ENCODE results near the gene BACH2. TPM values are rescaled to one million over a fixed set of nuclear protein-coding genes. Genes with fewer than 3 reads are reported as not detected.
"Not testable (repeated sequence)": the region's sequence is repeated elsewhere in the genome, so short reads cannot be mapped to it uniquely, and the experiment has no call there.

BACH2 gene
- total RNA-seq, 2 experiments from 2014 or later, result 60.7 to 66.9 TPM

DNA sequence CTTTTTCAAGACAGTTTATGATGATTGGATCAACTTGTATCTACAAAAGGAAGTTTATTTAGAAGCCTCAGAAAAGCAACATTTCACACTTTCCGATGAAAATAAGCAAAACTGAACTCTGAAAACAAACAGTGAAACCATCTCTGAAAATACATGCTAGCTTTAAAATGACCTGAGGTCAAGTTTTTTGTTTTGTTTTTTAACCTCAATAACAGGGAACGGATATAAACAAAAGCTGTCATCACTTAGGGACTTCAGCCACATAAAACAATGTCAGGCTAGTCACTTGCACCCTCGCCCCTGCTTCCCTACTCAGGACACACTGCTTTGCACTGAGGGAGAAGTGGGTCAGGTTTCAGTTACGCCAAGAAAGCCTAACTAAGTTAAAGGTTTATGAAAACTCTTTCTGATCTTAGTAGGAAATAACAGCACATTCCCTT, 11.6 kb downstream of the BACH2 start:
- ATAC-seq, result peak; percentile 31
- Mint-ChIP-seq H3K9me3 (peaks cover 9% of the 10 kb centered on the region), H3K36me3 (ENCODE audit: low read depth) (peaks cover 45% of the 10 kb centered on the region), H3K4me1 (ENCODE audit: low read depth) (peaks cover 84% of the 10 kb centered on the region), H3K27ac (peak overlapping the region; percentile 94), H3K27me3 (no peaks in the 10 kb centered on the region), H3K4me3 (peak overlapping the region; percentile 64)
- DNase-seq, result peak; percentile 49
- CTCF ChIA-PET, result interaction anchor here (0.8 to 14.0 kb wide), 25 partner anchors 8 to 345 kb away, joined by 3 to 231 read pairs (median 5); no protein-coding TSS in a partner anchor
- POLR2A ChIA-PET, result interaction anchor here (0.7 to 8.0 kb wide), 33 partner anchors 8 to 333 kb away, joined by 3 to 65 read pairs (median 5); partner anchors contain the start of gene BACH2
- intact Hi-C loops (cut with micrococcal nuclease), result loop anchor here (2.0 to 10.0 kb wide), 3 partner anchors 28 to 300 kb away; partner anchors contain the start of gene MAP3K7
- TF ChIP-seq, protein P1, sequence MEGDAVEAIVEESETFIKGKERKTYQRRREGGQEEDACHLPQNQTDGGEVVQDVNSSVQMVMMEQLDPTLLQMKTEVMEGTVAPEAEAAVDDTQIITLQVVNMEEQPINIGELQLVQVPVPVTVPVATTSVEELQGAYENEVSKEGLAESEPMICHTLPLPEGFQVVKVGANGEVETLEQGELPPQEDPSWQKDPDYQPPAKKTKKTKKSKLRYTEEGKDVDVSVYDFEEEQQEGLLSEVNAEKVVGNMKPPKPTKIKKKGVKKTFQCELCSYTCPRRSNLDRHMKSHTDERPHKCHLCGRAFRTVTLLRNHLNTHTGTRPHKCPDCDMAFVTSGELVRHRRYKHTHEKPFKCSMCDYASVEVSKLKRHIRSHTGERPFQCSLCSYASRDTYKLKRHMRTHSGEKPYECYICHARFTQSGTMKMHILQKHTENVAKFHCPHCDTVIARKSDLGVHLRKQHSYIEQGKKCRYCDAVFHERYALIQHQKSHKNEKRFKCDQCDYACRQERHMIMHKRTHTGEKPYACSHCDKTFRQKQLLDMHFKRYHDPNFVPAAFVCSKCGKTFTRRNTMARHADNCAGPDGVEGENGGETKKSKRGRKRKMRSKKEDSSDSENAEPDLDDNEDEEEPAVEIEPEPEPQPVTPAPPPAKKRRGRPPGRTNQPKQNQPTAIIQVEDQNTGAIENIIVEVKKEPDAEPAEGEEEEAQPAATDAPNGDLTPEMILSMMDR (IDR thresholded peaks at IDR 0.05), result no peak

DNA sequence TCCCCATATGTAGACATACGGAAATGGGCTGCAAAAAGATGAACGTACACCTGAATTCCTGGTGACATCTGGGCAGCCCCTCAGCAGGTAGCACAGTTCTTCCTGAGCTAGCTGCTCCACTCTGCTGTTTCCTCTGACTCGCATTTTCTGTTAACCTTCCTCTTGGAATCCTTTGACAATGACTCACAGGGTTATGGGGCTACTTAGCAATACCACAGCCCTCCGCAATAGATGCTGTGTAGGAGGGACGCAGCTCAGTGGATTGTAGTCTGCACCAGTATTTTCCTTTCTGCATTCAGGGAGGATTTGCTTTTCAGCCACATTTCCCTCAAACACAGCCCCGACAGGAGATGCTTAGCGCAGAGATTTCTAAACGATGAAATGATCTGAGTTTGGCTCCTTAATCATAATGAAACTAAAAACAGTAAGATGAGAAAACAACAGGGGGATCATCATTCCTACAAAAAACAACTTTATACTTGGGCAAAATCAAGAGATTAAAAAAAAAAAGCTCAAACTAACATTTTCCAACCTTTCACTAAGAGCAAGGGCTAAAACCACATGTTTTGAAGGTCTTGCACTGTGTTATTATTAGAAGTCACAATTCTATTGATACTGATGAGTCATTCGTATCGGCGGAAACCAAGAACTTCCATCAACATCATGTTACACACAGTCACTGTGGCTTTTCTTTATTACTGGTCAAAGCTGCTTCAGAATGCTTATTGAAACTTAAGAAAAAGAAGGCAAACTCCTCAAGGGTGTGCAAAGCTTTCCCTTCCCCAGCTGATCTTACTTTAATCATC, 12.2 kb downstream of the BACH2 start:
- DNase-seq, result peak; percentile 82
- Mint-ChIP-seq H3K4me3 (peak overlapping the region; percentile 64), H3K9me3 (peaks cover 9% of the 10 kb centered on the region), H3K4me1 (ENCODE audit: low read depth) (peaks cover 85% of the 10 kb centered on the region), H3K36me3 (ENCODE audit: low read depth) (peaks cover 39% of the 10 kb centered on the region), H3K27ac (peak overlapping the region; percentile 94), H3K27me3 (no peaks in the 10 kb centered on the region)
- peak; percentile 63 for ATAC-seq
- ChIA-PET POLR2A (interaction anchor here (0.7 to 8.0 kb wide), 37 partner anchors 9 to 332 kb away, joined by 3 to 65 read pairs (median 4); partner anchors contain the start of gene BACH2), CTCF (interaction anchor here (0.8 to 14.0 kb wide), 23 partner anchors 9 to 344 kb away, joined by 3 to 231 read pairs (median 5); no protein-coding TSS in a partner anchor)
- TF ChIP-seq, protein P1 (IDR thresholded peaks at IDR 0.05), result no peak
- intact Hi-C loops (cut with micrococcal nuclease), result loop anchor here (1.0 to 10.0 kb wide), 6 partner anchors 28 to 342 kb away; partner anchors contain the start of gene MAP3K7

DNA sequence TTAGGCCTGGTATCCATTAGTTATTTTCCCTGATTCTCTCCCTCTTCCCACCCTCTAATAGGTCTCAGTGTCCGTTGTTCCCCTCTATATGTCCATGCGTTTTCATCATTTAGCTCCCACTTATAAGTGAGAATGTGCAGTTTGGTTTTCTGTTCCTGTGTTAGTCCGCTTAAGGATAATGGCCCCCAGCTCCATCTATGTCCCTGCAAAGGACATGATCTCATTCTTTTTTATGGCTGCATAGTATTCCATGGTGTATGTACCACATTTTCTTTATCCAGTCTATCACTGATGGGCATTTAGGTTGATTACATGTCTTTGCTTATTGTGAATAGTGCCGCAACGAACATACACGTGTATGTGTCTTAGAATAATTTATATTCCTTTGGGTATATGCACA, 14.4 kb downstream of the BACH2 start:
- not testable (repeated sequence) for ATAC-seq, H3K27me3 Mint-ChIP-seq, H3K4me3 Mint-ChIP-seq, DNase-seq, H3K9me3 Mint-ChIP-seq
- peak overlapping the region; percentile 94 for H3K27ac Mint-ChIP-seq
- peaks cover 29% of the 10 kb centered on the region for H3K36me3 Mint-ChIP-seq (ENCODE audit: low read depth)
- peaks cover 82% of the 10 kb centered on the region for H3K4me1 Mint-ChIP-seq (ENCODE audit: low read depth)
- ChIA-PET CTCF (interaction anchor here (2.3 kb wide), 1 partner anchor 197 kb away, joined by 5 read pairs; no protein-coding TSS in a partner anchor), POLR2A (interaction anchor here (3.3 to 8.0 kb wide), 2 partner anchors 47 to 194 kb away, joined by 13 to 65 read pairs; no protein-coding TSS in a partner anchor)
- intact Hi-C loops (cut with micrococcal nuclease), result loop anchor here (5.0 to 10.0 kb wide), 2 partner anchors 303 to 340 kb away; partner anchors contain the start of gene MAP3K7

DNA sequence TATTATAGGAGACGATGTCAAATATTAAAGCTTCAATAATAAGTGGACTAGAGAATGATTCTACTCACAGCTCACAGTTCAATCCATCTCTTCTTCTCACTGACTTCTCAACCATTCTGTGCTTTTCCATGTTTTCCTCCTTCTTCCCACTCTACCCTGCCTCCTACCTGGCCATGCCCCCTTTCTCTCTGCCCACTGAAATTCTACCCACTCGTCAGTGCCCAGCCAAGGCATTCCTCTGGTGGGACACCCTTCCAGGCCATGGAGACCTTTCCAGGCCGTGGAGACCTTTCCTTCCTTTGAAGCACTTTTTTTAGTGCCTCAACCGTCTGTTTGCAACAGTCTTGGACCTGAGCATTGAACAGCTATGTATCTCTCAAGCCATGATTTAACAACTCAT, 18.5 kb downstream of the BACH2 start:
- peak overlapping the region; percentile 94 for H3K27ac Mint-ChIP-seq
- H3K27me3 Mint-ChIP-seq, result no peaks in the 10 kb centered on the region
- peaks cover 8% of the 10 kb centered on the region for H3K9me3 Mint-ChIP-seq
- peaks cover 84% of the 10 kb centered on the region for H3K4me1 Mint-ChIP-seq (ENCODE audit: low read depth)
- POLR2A ChIA-PET, result interaction anchor here (0.7 to 1.7 kb wide), 5 partner anchors 29 to 198 kb away, joined by 3 to 5 read pairs (median 3); no protein-coding TSS in a partner anchor
- no peak for ATAC-seq
- intact Hi-C loops (cut with micrococcal nuclease), result no loop called here
- no peak for DNase-seq
- TF ChIP-seq, protein P1 (IDR thresholded peaks at IDR 0.05), result no peak
- CTCF ChIA-PET, result interaction anchor here (0.6 to 1.9 kb wide), 10 partner anchors 8 to 338 kb away, joined by 3 to 6 read pairs (median 3); no protein-coding TSS in a partner anchor
- peak overlapping the region; percentile 44 for H3K4me3 Mint-ChIP-seq
- H3K36me3 Mint-ChIP-seq (ENCODE audit: low read depth), result peaks cover 46% of the 10 kb centered on the region

DNA sequence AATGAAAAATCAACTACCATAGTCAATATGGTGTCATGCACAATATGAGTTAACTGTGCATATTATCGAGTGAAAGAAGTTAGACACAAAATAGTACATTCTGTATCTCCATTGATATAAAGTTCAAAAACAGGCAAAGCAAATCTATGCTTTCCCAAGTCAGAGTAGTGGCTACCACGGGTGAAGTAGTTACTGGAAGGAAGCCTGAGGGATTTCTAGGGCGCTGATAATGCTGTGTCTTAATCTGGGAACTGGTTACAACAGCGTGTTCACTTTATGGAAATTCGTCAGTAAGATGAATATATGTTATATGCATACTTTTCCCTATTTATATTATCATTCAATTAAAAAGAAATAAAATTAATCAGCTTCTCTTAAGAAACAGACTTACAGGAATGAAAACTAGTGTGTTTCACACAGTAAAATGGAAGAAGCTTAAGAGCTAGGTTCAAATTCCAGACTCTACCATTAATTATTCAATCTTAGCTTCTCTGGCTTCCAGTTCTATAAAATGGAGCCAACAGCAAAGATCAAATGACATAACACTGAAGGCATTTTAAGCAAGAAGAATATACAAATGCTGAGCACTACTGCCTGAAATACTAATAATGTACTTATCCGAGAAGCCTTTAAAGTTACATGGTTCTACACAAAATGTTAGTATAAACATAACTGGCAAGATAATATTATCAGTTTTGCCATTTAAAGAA, 19.2 kb downstream of the BACH2 start:
- TF ChIP-seq, protein P1 (IDR thresholded peaks at IDR 0.05), result no peak
- intact Hi-C loops (cut with micrococcal nuclease), result no loop called here
- H3K4me1 Mint-ChIP-seq (ENCODE audit: low read depth), result peaks cover 84% of the 10 kb centered on the region
- H3K27ac Mint-ChIP-seq, result peak overlapping the region; percentile 96
- CTCF ChIA-PET, result interaction anchor here (0.6 to 1.9 kb wide), 9 partner anchors 9 to 337 kb away, joined by 3 to 6 read pairs (median 3); no protein-coding TSS in a partner anchor
- peaks cover 5% of the 10 kb centered on the region for H3K9me3 Mint-ChIP-seq
- ATAC-seq, result no peak
- POLR2A ChIA-PET, result interaction anchor here (0.7 to 1.7 kb wide), 5 partner anchors 28 to 197 kb away, joined by 3 to 5 read pairs (median 3); no protein-coding TSS in a partner anchor
- no peaks in the 10 kb centered on the region for H3K27me3 Mint-ChIP-seq
- peak overlapping the region; percentile 1 for H3K4me3 Mint-ChIP-seq
- peaks cover 46% of the 10 kb centered on the region for H3K36me3 Mint-ChIP-seq (ENCODE audit: low read depth)
- no peak for DNase-seq
